Astrocyte (in vitro differentiated cells and primary cell): Measurements from ENCODE around the gene OR52A1. TPM values are rescaled to one million over a fixed set of nuclear protein-coding genes. Genes with fewer than 3 reads are reported as not detected.
"Not testable (repeated sequence)": the region's sequence is repeated elsewhere in the genome, so short reads cannot be mapped to it uniquely, and the experiment has no call there.

Source experiments
- DNase-seq: peaks from one replicate; pipeline ENCODE4 v3.0.0-alpha.2; 2010; ENCODE audit warnings: low read depth
- FAIRE-seq: peaks from 2 replicates; lab custom pipeline; 2011; peaks lifted over from hg19 to GRCh38; lab: Jason Lieb, UNC
- H2AFZ ChIP-seq: 2 replicates; pipeline ENCODE4 v1.6.0; 2012; ENCODE audit warnings: low read depth, low read length, inconsistent platforms
- H3K27ac ChIP-seq: 2 replicates; pipeline ENCODE4 v1.5.1; 2011; ENCODE audit warnings: low read depth, low read length, inconsistent platforms
- H3K27me3 ChIP-seq: 2 replicates; pipeline ENCODE4 v1.6.0; 2011; ENCODE audit warnings: low read length, inconsistent platforms; ENCODE audit not compliant: insufficient read depth
- H3K36me3 ChIP-seq: 2 replicates; pipeline ENCODE4 v1.5.1; 2011; ENCODE audit warnings: low read length, inconsistent platforms; ENCODE audit not compliant: insufficient read depth
- H3K4me1 ChIP-seq: 2 replicates; pipeline ENCODE4 v1.5.1; 2011; ENCODE audit warnings: low read length, inconsistent platforms; ENCODE audit not compliant: insufficient read depth
- H3K4me2 ChIP-seq: 2 replicates; pipeline ENCODE4 v1.6.0; 2012; ENCODE audit warnings: low read length, inconsistent platforms
- H3K4me3 ChIP-seq: 2 replicates; pipeline ENCODE4 v1.5.1; 2011; ENCODE audit warnings: low read depth, mild to moderate bottlenecking, low read length, inconsistent platforms; ENCODE audit not compliant: insufficient read depth
- H3K79me2 ChIP-seq: 2 replicates; pipeline ENCODE4 v1.6.0; 2012; ENCODE audit warnings: mild to moderate bottlenecking, low read length, inconsistent platforms; ENCODE audit not compliant: insufficient read depth
- H3K9ac ChIP-seq: 2 replicates; pipeline ENCODE4 v1.6.0; 2012; ENCODE audit warnings: mild to moderate bottlenecking, low read length, inconsistent platforms
- H3K9me3 ChIP-seq: 2 replicates; pipeline ENCODE4 v1.5.1; 2012; ENCODE audit warnings: low read depth, mild to moderate bottlenecking, low read length, inconsistent platforms; ENCODE audit not compliant: insufficient read depth
- H4K20me1 ChIP-seq: 2 replicates; pipeline ENCODE4 v1.6.0; 2012; ENCODE audit warnings: low read length, inconsistent platforms; ENCODE audit not compliant: insufficient read depth
- H3K27ac Mint-ChIP-seq: one replicate; pipeline ENCODE4 v1.8.0; 2021; ENCODE audit warnings: mild to moderate bottlenecking, mixed read lengths; ENCODE audit not compliant: unreplicated experiment
- H3K27me3 Mint-ChIP-seq: one replicate; pipeline ENCODE4 v1.8.0; 2021; ENCODE audit warnings: low read depth, mixed read lengths; ENCODE audit not compliant: unreplicated experiment
- H3K36me3 Mint-ChIP-seq: one replicate; pipeline ENCODE4 v1.8.0; 2021; ENCODE audit warnings: low read depth, mixed read lengths; ENCODE audit not compliant: unreplicated experiment
- H3K4me1 Mint-ChIP-seq: one replicate; pipeline ENCODE4 v1.8.0; 2021; ENCODE audit warnings: low read depth, mixed read lengths; ENCODE audit not compliant: unreplicated experiment
- H3K4me3 Mint-ChIP-seq: one replicate; pipeline ENCODE4 v1.8.0; 2021; ENCODE audit warnings: mild to moderate bottlenecking, moderate library complexity, mixed read lengths; ENCODE audit not compliant: unreplicated experiment
- H3K9me3 Mint-ChIP-seq: one replicate; pipeline ENCODE4 v1.8.0; 2021; ENCODE audit warnings: mild to moderate bottlenecking, mixed read lengths; ENCODE audit not compliant: unreplicated experiment
- CTCF ChIP-seq: IDR thresholded peaks from 2 replicates; pipeline ENCODE4 v1.5.1; 2011; ENCODE audit warnings: low read depth, mild to moderate bottlenecking, inconsistent platforms, low read length, moderate library complexity; ENCODE audit not compliant: insufficient read depth
- EZH2 ChIP-seq: IDR thresholded peaks from 2 replicates; pipeline ENCODE4 v1.6.1; 2012; ENCODE audit warnings: mild to moderate bottlenecking, low read length, inconsistent platforms; ENCODE audit not compliant: insufficient read depth
- total RNA-seq: library from RNA; stranded (reverse); gene quantifications from 2 replicates; pipeline ENCODE4 v1.2.1, GENCODE V29; 2021

Gene OR52A1
- total RNA-seq, 1 donor from 2014 or later = not detected

GRCh38 chr11:5178046-5178837 lies 23.7 kb upstream of the OR52A1 start:
- no peaks in the 10 kb centered on the region for H3K36me3 ChIP-seq
- FAIRE-seq = no peak
- H3K27me3 Mint-ChIP-seq = no peaks in the 10 kb centered on the region
- H3K79me2 ChIP-seq = no peaks in the 10 kb centered on the region
- H3K27me3 ChIP-seq = no peaks in the 10 kb centered on the region
- H3K27ac Mint-ChIP-seq = no peak overlapping the region
- no peak for TF ChIP-seq CTCF
- no peak for TF ChIP-seq EZH2
- no peaks in the 10 kb centered on the region for H3K9me3 Mint-ChIP-seq
- no peak for DNase-seq
- no peak overlapping the region for H2AFZ ChIP-seq
- no peak overlapping the region for H3K27ac ChIP-seq
- H3K9ac ChIP-seq = no peak overlapping the region
- H3K4me1 Mint-ChIP-seq = no peaks in the 10 kb centered on the region
- peaks cover 2% of the 10 kb centered on the region for H3K9me3 ChIP-seq
- H3K4me3 ChIP-seq = no peak overlapping the region
- no peaks in the 10 kb centered on the region for H3K4me1 ChIP-seq
- no peak overlapping the region for H3K4me2 ChIP-seq
- no peaks in the 10 kb centered on the region for H3K36me3 Mint-ChIP-seq
- H4K20me1 ChIP-seq = no peaks in the 10 kb centered on the region
- no peak overlapping the region for H3K4me3 Mint-ChIP-seq

- no peaks in the 10 kb centered on the region for H3K36me3 Mint-ChIP-seq
- Histone ChIP-seq H3K9me3 (peaks cover 2% of the 10 kb centered on the region), H3K27me3 (no peaks in the 10 kb centered on the region), H3K36me3 (no peaks in the 10 kb centered on the region), H3K9ac (no peak overlapping the region), H2AFZ (no peak overlapping the region), H4K20me1 (no peaks in the 10 kb centered on the region), H3K79me2 (no peaks in the 10 kb centered on the region), H3K4me1 (no peaks in the 10 kb centered on the region), H3K27ac (no peak overlapping the region), H3K4me3 (no peak overlapping the region), H3K4me2 (no peak overlapping the region)
- no peak for FAIRE-seq
- no peak for TF ChIP-seq CTCF
- no peak for TF ChIP-seq EZH2
- no peaks in the 10 kb centered on the region for H3K4me1 Mint-ChIP-seq
- H3K9me3 Mint-ChIP-seq = no peaks in the 10 kb centered on the region
- no peak for DNase-seq
- no peaks in the 10 kb centered on the region for H3K27me3 Mint-ChIP-seq
- no peak overlapping the region for H3K4me3 Mint-ChIP-seq
- H3K27ac Mint-ChIP-seq = no peak overlapping the region
These were observed 20.4 kb upstream of the OR52A1 start for GRCh38 chr11:5174934-5175333.

GRCh38 chr11:5171856-5172255 lies 17.3 kb upstream of the OR52A1 start:
- H3K36me3 ChIP-seq = no peaks in the 10 kb centered on the region
- DNase-seq (no peak), FAIRE-seq (no peak)
- TF ChIP-seq CTCF = no peak
- no peak for TF ChIP-seq EZH2
- no peaks in the 10 kb centered on the region for H3K27me3 ChIP-seq
- no peak overlapping the region for H3K4me2 ChIP-seq
- H3K79me2 ChIP-seq = no peaks in the 10 kb centered on the region
- H3K27ac ChIP-seq = no peak overlapping the region
- no peak overlapping the region for H3K4me3 Mint-ChIP-seq
- H3K9ac ChIP-seq = no peak overlapping the region
- H3K27me3 Mint-ChIP-seq = no peaks in the 10 kb centered on the region
- no peaks in the 10 kb centered on the region for H4K20me1 ChIP-seq
- H2AFZ ChIP-seq = no peak overlapping the region
- H3K4me3 ChIP-seq = no peak overlapping the region
- no peaks in the 10 kb centered on the region for H3K9me3 Mint-ChIP-seq
- no peaks in the 10 kb centered on the region for H3K4me1 ChIP-seq
- H3K4me1 Mint-ChIP-seq = no peaks in the 10 kb centered on the region
- no peaks in the 10 kb centered on the region for H3K9me3 ChIP-seq
- H3K36me3 Mint-ChIP-seq = no peaks in the 10 kb centered on the region
- no peak overlapping the region for H3K27ac Mint-ChIP-seq

GRCh38 chr11:5165898-5166297 lies 11.3 kb upstream of the OR52A1 start:
- not testable (repeated sequence) for H3K4me1 Mint-ChIP-seq, FAIRE-seq, H2AFZ ChIP-seq, H3K36me3 ChIP-seq, H3K27ac Mint-ChIP-seq, H3K27me3 Mint-ChIP-seq, DNase-seq, H3K79me2 ChIP-seq, H3K27ac ChIP-seq, H3K9me3 ChIP-seq, H4K20me1 ChIP-seq, H3K9ac ChIP-seq, H3K4me3 ChIP-seq, H3K36me3 Mint-ChIP-seq, H3K27me3 ChIP-seq, H3K4me3 Mint-ChIP-seq, H3K4me2 ChIP-seq, H3K4me1 ChIP-seq, H3K9me3 Mint-ChIP-seq
